ENCODE results near the gene ARF3. TPM values are rescaled to one million over a fixed set of nuclear protein-coding genes. Genes with fewer than 3 reads are reported as not detected.

Gene ARF3
- total and polyA plus RNA-seq, 2 of the 13 experiments (the other 11 are each of a cell fraction or from before 2014, with no cell fraction given) = 53.8 to 57.9 TPM

- 95% methylated on average over 1 of the region's 1 CpG for WGBS (ENCODE audit: low lambda C conversion rate)
- Histone ChIP-seq H3K79me2 (ENCODE audit: insufficient read depth, low read length) (no peaks in the 10 kb centered on the region), H3K4me3 (replicated peaks in 1 of 3; ENCODE audit: insufficient read depth in 1 of 3, low read depth in 2 of 3, low read length in 3 of 3) (no peak overlapping the region), H3K4me2 (ENCODE audit: low read depth, low read length) (no peak overlapping the region), H3K27me3 (ENCODE audit: control insufficient read depth in 1 of 2, insufficient read depth in 2 of 2, low read length in 2 of 2) (no peaks in the 10 kb centered on the region), H3K4me1 (ENCODE audit: insufficient read depth, low read length) (peaks cover 4% of the 10 kb centered on the region; the same call in 1 of the 2 replicates), H2AFZ (ENCODE audit: low read length) (no peak overlapping the region), H3K27ac (ENCODE audit: extremely low read length, insufficient read depth, low read length) (no peak overlapping the region), H3K9ac (ENCODE audit: insufficient read depth, low read depth, low read length) (no peak overlapping the region), H3K9me3 (ENCODE audit: low read length) (no peaks in the 10 kb centered on the region), H4K20me1 (ENCODE audit: insufficient read depth, low read length) (no peaks in the 10 kb centered on the region), H3K36me3 (replicated peaks in 1 of 2; ENCODE audit: control insufficient read depth in 1 of 2, insufficient read depth in 2 of 2, low read length in 2 of 2) (peaks cover 3 to 40% of the 10 kb centered on the region in 2 experiments)
- CTCF ChIA-PET (ENCODE audit: low intra/inter-chr PET ratio, low total read pairs) = no interaction called here
- in situ Hi-C loops (cut with HindIII; ENCODE audit: extremely low pct_ligation_motif_present, low pct_unique_long_range_greater_than_20kb) = no loop called here
- DNase-seq (ENCODE audit: low spot score) (no peak), ATAC-seq (no peak), FAIRE-seq (no peak)
- TSS peak; percentile 9 for BruUV-seq (replicated peaks)
- POLR2A ChIA-PET = no interaction called here
- intact Hi-C loops (cut with micrococcal nuclease; ENCODE audit: unreplicated experiment) = no loop called here
- no peak for TF ChIP-seq ZNF766 (CRISPR knock-in tag; IDR thresholded peaks at IDR 0.05; ENCODE audit: borderline replicate concordance)
- no peak for TF ChIP-seq BRCA1 (CRISPR knock-in tag; IDR thresholded peaks at IDR 0.05)
- TF ChIP-seq SIN3B (IDR thresholded peaks at IDR 0.05; ENCODE audit: low read length) = no peak
- TF ChIP-seq, protein P1, sequence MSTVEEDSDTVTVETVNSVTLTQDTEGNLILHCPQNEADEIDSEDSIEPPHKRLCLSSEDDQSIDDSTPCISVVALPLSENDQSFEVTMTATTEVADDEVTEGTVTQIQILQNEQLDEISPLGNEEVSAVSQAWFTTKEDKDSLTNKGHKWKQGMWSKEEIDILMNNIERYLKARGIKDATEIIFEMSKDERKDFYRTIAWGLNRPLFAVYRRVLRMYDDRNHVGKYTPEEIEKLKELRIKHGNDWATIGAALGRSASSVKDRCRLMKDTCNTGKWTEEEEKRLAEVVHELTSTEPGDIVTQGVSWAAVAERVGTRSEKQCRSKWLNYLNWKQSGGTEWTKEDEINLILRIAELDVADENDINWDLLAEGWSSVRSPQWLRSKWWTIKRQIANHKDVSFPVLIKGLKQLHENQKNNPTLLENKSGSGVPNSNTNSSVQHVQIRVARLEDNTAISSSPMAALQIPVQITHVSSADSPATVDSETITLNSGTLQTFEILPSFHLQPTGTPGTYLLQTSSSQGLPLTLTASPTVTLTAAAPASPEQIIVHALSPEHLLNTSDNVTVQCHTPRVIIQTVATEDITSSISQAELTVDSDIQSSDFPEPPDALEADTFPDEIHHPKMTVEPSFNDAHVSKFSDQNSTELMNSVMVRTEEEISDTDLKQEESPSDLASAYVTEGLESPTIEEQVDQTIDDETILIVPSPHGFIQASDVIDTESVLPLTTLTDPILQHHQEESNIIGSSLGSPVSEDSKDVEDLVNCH (CRISPR knock-in tag; IDR thresholded peaks at IDR 0.05) = no peak
- TF ChIP-seq ARID2 (CRISPR knock-in tag; IDR thresholded peaks at IDR 0.05; ENCODE audit: borderline replicate concordance) = no peak
- TF ChIP-seq GTF3A (CRISPR knock-in tag; conservative IDR thresholded peaks at IDR 0.05) = no peak
- TF ChIP-seq NR2F1 (CRISPR knock-in tag; IDR thresholded peaks at IDR 0.05) = no peak
- TF ChIP-seq SCMH1 (CRISPR knock-in tag; IDR thresholded peaks at IDR 0.05; ENCODE audit: borderline replicate concordance) = no peak
- TF ChIP-seq SRSF1 (optimal IDR thresholded peaks at IDR 0.05; ENCODE audit: low read depth, low read length) = no peak
- TF ChIP-seq, protein P2, sequence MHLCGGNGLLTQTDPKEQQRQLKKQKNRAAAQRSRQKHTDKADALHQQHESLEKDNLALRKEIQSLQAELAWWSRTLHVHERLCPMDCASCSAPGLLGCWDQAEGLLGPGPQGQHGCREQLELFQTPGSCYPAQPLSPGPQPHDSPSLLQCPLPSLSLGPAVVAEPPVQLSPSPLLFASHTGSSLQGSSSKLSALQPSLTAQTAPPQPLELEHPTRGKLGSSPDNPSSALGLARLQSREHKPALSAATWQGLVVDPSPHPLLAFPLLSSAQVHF (CRISPR knock-in tag; IDR thresholded peaks at IDR 0.05) = no peak
- TF ChIP-seq RBAK (CRISPR knock-in tag; IDR thresholded peaks at IDR 0.05) = no peak
- TF ChIP-seq ZFP91 (CRISPR knock-in tag; IDR thresholded peaks at IDR 0.05; ENCODE audit: borderline replicate concordance) = no peak
- no peak for TF ChIP-seq SNAPC2 (CRISPR knock-in tag; IDR thresholded peaks at IDR 0.05)
- TF ChIP-seq, protein P3, sequence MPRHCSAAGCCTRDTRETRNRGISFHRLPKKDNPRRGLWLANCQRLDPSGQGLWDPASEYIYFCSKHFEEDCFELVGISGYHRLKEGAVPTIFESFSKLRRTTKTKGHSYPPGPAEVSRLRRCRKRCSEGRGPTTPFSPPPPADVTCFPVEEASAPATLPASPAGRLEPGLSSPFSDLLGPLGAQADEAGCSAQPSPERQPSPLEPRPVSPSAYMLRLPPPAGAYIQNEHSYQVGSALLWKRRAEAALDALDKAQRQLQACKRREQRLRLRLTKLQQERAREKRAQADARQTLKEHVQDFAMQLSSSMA (CRISPR knock-in tag; IDR thresholded peaks at IDR 0.05) = no peak
- no peak for TF ChIP-seq ZBTB7B (CRISPR knock-in tag; IDR thresholded peaks at IDR 0.05)
- TF ChIP-seq SP2 (CRISPR knock-in tag; IDR thresholded peaks at IDR 0.05) = no peak
- no peak for TF ChIP-seq KLF13 (CRISPR knock-in tag; IDR thresholded peaks at IDR 0.05)
- TF ChIP-seq PHB2 (IDR thresholded peaks at IDR 0.05; ENCODE audit: partially characterized antibody) = no peak
- TF ChIP-seq ETV6 (CRISPR knock-in tag; conservative IDR thresholded peaks at IDR 0.05) = no peak
Measured at GRCh38 chr12:48929551-48929950, 27.7 kb downstream of the ARF3 start.

Data from HepG2 (cell line).